Upper lobe of right lung (tissue), 1 donor: ENCODE results near the gene NGEF. TPM values are rescaled to one million over a fixed set of nuclear protein-coding genes. Genes with fewer than 3 reads are reported as not detected.

Experiments
- ATAC-seq: fragments of 200-7000 bp; cut with Tn5 transposase; one replicate; pipeline ENCODE4 v1.9.1; 2020; ENCODE audit warnings: mild to moderate bottlenecking, moderate library complexity
- DNase-seq: peaks from one replicate; pipeline ENCODE4 v3.0.0-alpha.2; 2020
- H3K27ac ChIP-seq: fragments of 200-600 bp; one replicate; pipeline ENCODE4 v1.8.0; 2022
- H3K27me3 ChIP-seq: fragments of 200-600 bp; one replicate; pipeline ENCODE4 v1.8.0; 2022; ENCODE audit warnings: mild to moderate bottlenecking
- H3K36me3 ChIP-seq: fragments of 200-600 bp; one replicate; pipeline ENCODE4 v1.8.0; 2022
- H3K4me1 ChIP-seq: fragments of 200-600 bp; one replicate; pipeline ENCODE4 v1.8.0; 2022
- H3K4me3 ChIP-seq: fragments of 200-600 bp; one replicate; pipeline ENCODE4 v1.8.0; 2022; ENCODE audit warnings: mild to moderate bottlenecking
- H3K9me3 ChIP-seq: fragments of 200-600 bp; one replicate; pipeline ENCODE4 v1.8.0; 2022
- CTCF ChIP-seq: fragments of 200-600 bp; IDR thresholded peaks from one replicate; pipeline ENCODE4 v1.8.0; 2022; ENCODE audit warnings: antibody characterized with exemption
- intact Hi-C: fragments of 100-400 bp; cut with DNase I; formaldehyde crosslinking; loops from one replicate; pipeline ENCODE4 v1.11.0; 2022
- total RNA-seq: library from RNA; stranded (reverse); fragmentation: NEBNext Ultra II Directional; extraction: Animal tissue kit (Norgen Biotek cat#: 25700); gene quantifications from one replicate; pipeline ENCODE4 v1.2.1, GENCODE V29; 2021
- donor health status: DM: no; HTN: yes; CAD: no; lungs with severe emphysema.

NGEF gene
- total RNA-seq, 1 donor from 2014 or later = not detected

GRCh38 chr2:232941912-232942594 lies 71.0 kb downstream of the NGEF start:
- DNase-seq (no peak), ATAC-seq (no peak)
- Histone ChIP-seq H3K9me3 (no peaks in the 10 kb centered on the region), H3K4me3 (no peak overlapping the region), H3K36me3 (no peaks in the 10 kb centered on the region), H3K4me1 (no peaks in the 10 kb centered on the region), H3K27me3 (peaks cover 6% of the 10 kb centered on the region), H3K27ac (no peak overlapping the region)
- TF ChIP-seq CTCF = no peak
- intact Hi-C loops = no loop called here

DNA sequence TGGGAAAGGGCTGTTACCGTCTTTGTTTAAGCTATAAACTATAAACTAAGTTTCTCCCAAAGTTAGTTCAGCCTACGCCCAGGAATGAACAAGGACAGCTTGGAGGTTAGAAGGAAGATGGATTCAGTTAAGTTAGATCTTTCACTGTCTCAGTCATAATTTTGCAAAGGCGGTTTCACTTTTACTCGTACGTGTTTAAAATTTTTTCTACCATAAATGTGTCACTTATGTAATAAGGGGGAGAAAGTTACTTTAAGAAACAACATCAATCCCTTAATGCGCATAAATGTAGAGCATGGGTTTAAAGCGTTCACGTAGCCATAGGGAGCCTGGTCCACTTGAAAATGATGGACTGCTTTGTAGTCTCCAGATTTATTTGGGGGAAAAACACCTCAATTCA lies 71.7 kb downstream of the NGEF start:
- intact Hi-C loops = no loop called here
- Histone ChIP-seq H3K4me1 (no peaks in the 10 kb centered on the region), H3K27ac (no peak overlapping the region), H3K36me3 (no peaks in the 10 kb centered on the region), H3K9me3 (no peaks in the 10 kb centered on the region), H3K27me3 (peaks cover 6% of the 10 kb centered on the region), H3K4me3 (no peak overlapping the region)
- no peak for ATAC-seq
- no peak for DNase-seq
- TF ChIP-seq CTCF = no peak

- no peak for ATAC-seq
- Histone ChIP-seq H3K4me1 (no peaks in the 10 kb centered on the region), H3K27ac (no peak overlapping the region), H3K4me3 (no peak overlapping the region), H3K9me3 (no peaks in the 10 kb centered on the region), H3K27me3 (peaks cover 6% of the 10 kb centered on the region), H3K36me3 (no peaks in the 10 kb centered on the region)
- TF ChIP-seq CTCF = no peak
- no peak for DNase-seq
- intact Hi-C loops = no loop called here
Measured at GRCh38 chr2:232940724-232941123, 72.3 kb downstream of the NGEF start.

GRCh38 chr2:232937278-232937906 lies 75.7 kb downstream of the NGEF start:
- no peak overlapping the region for H3K4me3 ChIP-seq

GRCh38 chr2:232931636-232932035 lies 81.4 kb downstream of the NGEF start:
- H3K27me3 ChIP-seq = peaks cover 33% of the 10 kb centered on the region
- peaks cover 12% of the 10 kb centered on the region for H3K4me1 ChIP-seq
- TF ChIP-seq CTCF = no peak
- H3K9me3 ChIP-seq = no peaks in the 10 kb centered on the region
- intact Hi-C loops = no loop called here
- ATAC-seq (no peak), DNase-seq (no peak)
- H3K4me3 ChIP-seq = no peak overlapping the region
- H3K27ac ChIP-seq = no peak overlapping the region
- H3K36me3 ChIP-seq = no peaks in the 10 kb centered on the region

More at GRCh38 chr2:232937278-232937906, 75.7 kb downstream of the NGEF start:
- ATAC-seq (no peak), DNase-seq (no peak)
- Histone ChIP-seq H3K9me3 (no peaks in the 10 kb centered on the region), H3K27me3 (peaks cover 6% of the 10 kb centered on the region), H3K27ac (no peak overlapping the region), H3K4me1 (no peaks in the 10 kb centered on the region), H3K36me3 (no peaks in the 10 kb centered on the region)
- intact Hi-C loops = no loop called here
- no peak for TF ChIP-seq CTCF
